Adrenal gland (tissue), 5 donors: ENCODE measurements around the gene CLUH.

ENCODE experiments used
- POLR2A ChIP-seq, 2 donors: fragments of 450-650 bp; IDR thresholded peaks; one replicate each; pipeline ENCODE4 v1.6.1; 2017; ENCODE audit warnings: antibody characterized with exemption in 2 of 2, mild to moderate bottlenecking in 2 of 2, moderate library complexity in 1 of 2
- TF ChIP-seq, protein P1 (sequence below), 6 experiments: fragments of 450-650 bp in 4 of 6; fragments of 200-600 bp in 2 of 6; sonication (generic) in 1 of 6; IDR thresholded peaks; 1 replicate in 5 of 6; 2 replicates in 1 of 6; pipeline versions ENCODE4 v1.5.1 to v1.8.0; 2016 to 2021; ENCODE audit warnings: antibody characterized with exemption in 6 of 6, mild to moderate bottlenecking in 2 of 6, moderate library complexity in 1 of 6
- donor health status: DM: no; HTN: no; CAD: no.

DNA sequence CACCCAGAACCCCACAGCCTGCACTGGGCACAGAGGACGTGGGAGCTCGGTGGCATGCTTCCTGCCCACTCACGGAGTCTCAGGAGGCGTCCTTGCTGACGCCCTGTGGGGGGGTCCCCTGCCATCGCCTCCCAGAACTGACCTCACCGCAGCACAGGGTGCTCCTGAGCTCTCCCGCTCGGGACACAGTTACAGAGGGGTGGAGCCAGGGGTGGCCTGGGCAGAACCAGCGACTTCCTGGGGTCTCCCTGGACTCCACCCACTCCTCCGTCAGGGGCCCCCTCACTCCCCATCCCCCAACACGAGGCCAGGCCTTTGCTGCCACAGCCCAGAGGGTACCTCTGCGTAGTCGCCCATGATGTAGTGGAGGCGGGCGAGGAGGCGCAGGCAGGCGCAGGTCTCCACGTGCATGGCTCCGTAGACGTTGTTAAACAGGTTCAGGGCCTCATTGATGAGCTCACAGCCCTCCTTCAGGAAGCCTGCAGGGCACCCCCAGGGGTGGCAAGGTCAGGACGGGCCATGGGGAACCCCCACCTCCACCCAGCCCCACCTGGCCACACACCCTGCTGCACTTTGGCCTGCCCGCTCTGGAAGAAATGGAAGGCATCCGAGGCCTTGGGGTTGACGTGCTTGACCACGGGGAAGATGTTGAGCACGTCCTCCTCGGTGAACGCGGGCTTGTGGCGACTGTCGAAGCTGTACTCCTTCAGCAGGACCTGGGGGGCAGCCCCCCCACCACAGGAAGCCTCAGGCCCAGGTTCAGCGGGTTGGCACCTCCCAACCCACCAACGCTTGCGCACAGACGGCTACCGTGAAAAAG, 17.8 kb downstream of the CLUH start:
- TF ChIP-seq, protein P1, sequence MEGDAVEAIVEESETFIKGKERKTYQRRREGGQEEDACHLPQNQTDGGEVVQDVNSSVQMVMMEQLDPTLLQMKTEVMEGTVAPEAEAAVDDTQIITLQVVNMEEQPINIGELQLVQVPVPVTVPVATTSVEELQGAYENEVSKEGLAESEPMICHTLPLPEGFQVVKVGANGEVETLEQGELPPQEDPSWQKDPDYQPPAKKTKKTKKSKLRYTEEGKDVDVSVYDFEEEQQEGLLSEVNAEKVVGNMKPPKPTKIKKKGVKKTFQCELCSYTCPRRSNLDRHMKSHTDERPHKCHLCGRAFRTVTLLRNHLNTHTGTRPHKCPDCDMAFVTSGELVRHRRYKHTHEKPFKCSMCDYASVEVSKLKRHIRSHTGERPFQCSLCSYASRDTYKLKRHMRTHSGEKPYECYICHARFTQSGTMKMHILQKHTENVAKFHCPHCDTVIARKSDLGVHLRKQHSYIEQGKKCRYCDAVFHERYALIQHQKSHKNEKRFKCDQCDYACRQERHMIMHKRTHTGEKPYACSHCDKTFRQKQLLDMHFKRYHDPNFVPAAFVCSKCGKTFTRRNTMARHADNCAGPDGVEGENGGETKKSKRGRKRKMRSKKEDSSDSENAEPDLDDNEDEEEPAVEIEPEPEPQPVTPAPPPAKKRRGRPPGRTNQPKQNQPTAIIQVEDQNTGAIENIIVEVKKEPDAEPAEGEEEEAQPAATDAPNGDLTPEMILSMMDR (IDR thresholded peaks at IDR 0.05), result no peak
- no peak for TF ChIP-seq POLR2A (IDR thresholded peaks at IDR 0.05)
